ENCODE measurements around the gene CNTN6.

DNA sequence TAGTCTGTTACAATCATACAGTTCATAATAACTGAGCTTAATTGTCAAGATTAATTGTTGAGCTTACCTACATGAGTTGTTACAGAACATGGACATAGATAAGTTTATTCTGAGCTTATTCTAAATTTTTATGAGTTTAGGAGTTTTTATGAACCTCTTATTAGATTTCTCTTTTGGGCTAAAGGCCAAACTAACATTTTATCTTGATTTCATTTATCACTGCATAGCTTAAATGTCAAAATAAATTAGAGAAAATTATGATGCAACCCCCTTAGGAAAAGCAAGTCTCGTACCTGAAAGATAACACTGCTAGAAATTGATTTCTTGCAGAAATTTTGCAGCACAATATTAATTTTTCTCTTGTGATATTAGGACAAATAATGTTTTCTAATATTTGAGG lies 54.5 kb downstream of the CNTN6 start:
- TF ChIP-seq, protein P1, sequence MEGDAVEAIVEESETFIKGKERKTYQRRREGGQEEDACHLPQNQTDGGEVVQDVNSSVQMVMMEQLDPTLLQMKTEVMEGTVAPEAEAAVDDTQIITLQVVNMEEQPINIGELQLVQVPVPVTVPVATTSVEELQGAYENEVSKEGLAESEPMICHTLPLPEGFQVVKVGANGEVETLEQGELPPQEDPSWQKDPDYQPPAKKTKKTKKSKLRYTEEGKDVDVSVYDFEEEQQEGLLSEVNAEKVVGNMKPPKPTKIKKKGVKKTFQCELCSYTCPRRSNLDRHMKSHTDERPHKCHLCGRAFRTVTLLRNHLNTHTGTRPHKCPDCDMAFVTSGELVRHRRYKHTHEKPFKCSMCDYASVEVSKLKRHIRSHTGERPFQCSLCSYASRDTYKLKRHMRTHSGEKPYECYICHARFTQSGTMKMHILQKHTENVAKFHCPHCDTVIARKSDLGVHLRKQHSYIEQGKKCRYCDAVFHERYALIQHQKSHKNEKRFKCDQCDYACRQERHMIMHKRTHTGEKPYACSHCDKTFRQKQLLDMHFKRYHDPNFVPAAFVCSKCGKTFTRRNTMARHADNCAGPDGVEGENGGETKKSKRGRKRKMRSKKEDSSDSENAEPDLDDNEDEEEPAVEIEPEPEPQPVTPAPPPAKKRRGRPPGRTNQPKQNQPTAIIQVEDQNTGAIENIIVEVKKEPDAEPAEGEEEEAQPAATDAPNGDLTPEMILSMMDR (IDR thresholded peaks at IDR 0.05), result no peak
- no peak for TF ChIP-seq EZH2 (IDR thresholded peaks at IDR 0.05; ENCODE audit: borderline replicate concordance, insufficient read depth, low read depth, low read length, poor library complexity, severe bottlenecking)
